PC-3 (cell line): ENCODE measurements around the gene DCLRE1A.

Source experiments
- EZH2 ChIP-seq: fragments of 300-600 bp; sonication (generic); IDR thresholded peaks from one replicate; pipeline ENCODE4 v1.6.1; 2017; ENCODE audit warnings: antibody characterized with exemption, mild to moderate bottlenecking, low read length; ENCODE audit not compliant: unreplicated experiment
- EZH2phosphoT487 ChIP-seq: fragments of 300-600 bp; sonication (generic); IDR thresholded peaks from 2 replicates; pipeline ENCODE4 v1.6.1; 2018; ENCODE audit warnings: mild to moderate bottlenecking, antibody characterized with exemption, low read length, borderline replicate concordance
- TF ChIP-seq, protein P1 (sequence below): fragments of 300-600 bp; sonication (generic); conservative IDR thresholded peaks from 2 replicates; pipeline ENCODE4 v1.5.1; 2017; ENCODE audit warnings: antibody characterized with exemption, low read depth, mild to moderate bottlenecking, low read length

DNA sequence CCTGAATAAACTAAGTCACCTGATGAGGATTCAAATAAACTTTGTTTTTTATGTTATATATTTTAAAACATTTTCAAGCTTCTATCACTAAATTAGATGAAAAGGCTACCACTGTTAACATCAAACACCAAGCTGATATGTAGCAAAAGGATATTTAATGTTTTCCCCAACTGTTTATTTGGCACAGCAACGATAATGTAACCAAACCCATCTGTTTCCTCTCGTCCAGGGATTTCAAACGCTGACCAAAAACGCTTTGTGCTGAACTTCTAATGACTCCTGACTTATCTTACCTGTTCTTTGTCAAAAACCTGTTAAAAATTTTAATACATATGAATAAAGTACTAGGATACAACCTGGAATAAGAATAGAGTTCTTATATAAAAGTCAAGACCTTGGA is 30.5 kb downstream of the DCLRE1A start:
- TF ChIP-seq, protein P1, sequence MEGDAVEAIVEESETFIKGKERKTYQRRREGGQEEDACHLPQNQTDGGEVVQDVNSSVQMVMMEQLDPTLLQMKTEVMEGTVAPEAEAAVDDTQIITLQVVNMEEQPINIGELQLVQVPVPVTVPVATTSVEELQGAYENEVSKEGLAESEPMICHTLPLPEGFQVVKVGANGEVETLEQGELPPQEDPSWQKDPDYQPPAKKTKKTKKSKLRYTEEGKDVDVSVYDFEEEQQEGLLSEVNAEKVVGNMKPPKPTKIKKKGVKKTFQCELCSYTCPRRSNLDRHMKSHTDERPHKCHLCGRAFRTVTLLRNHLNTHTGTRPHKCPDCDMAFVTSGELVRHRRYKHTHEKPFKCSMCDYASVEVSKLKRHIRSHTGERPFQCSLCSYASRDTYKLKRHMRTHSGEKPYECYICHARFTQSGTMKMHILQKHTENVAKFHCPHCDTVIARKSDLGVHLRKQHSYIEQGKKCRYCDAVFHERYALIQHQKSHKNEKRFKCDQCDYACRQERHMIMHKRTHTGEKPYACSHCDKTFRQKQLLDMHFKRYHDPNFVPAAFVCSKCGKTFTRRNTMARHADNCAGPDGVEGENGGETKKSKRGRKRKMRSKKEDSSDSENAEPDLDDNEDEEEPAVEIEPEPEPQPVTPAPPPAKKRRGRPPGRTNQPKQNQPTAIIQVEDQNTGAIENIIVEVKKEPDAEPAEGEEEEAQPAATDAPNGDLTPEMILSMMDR, result no peak
- TF ChIP-seq EZH2phosphoT487 (no peak), EZH2 (no peak)
